NB4 (cell line): ENCODE data around the gene ACADVL.

ENCODE experiments used
- MYC ChIP-seq: IDR thresholded peaks from 2 replicates; pipeline ENCODE4 v1.6.1; 2011; ENCODE audit warnings: low read depth, low read length
- POLR2A ChIP-seq: IDR thresholded peaks from 2 replicates; pipeline ENCODE4 v1.6.1; 2011; ENCODE audit warnings: mild to moderate bottlenecking; ENCODE audit not compliant: insufficient read length; ENCODE audit errors: extremely low read depth
- TF ChIP-seq, protein P1 (sequence below): IDR thresholded peaks from one replicate; pipeline ENCODE4 v1.5.1; 2012; ENCODE audit warnings: low read depth, low read length
- TF ChIP-seq, protein P2 (sequence below): IDR thresholded peaks from 2 replicates; pipeline ENCODE4 v1.6.1; 2011; ENCODE audit warnings: low read depth, low read length

DNA sequence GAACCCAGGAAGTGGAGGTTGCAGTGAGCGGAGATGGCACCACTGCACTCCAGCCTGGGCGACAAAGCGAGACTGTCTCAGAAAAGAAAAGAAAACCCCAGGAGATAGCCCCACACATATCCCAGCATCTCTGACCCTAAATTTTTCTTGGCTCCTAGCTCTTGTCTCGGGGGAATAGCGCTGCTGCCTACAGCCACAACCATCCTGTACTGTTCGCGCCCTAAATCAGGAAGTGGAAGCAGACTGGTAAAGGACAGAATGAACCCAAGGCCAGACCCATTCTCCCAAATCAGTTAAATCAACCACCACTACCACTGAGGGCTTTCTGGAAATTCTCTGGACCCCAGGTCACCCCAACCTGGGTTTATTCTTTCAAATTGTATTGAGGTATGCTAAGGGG, 30.1 kb downstream of the ACADVL start:
- TF ChIP-seq, protein P1, sequence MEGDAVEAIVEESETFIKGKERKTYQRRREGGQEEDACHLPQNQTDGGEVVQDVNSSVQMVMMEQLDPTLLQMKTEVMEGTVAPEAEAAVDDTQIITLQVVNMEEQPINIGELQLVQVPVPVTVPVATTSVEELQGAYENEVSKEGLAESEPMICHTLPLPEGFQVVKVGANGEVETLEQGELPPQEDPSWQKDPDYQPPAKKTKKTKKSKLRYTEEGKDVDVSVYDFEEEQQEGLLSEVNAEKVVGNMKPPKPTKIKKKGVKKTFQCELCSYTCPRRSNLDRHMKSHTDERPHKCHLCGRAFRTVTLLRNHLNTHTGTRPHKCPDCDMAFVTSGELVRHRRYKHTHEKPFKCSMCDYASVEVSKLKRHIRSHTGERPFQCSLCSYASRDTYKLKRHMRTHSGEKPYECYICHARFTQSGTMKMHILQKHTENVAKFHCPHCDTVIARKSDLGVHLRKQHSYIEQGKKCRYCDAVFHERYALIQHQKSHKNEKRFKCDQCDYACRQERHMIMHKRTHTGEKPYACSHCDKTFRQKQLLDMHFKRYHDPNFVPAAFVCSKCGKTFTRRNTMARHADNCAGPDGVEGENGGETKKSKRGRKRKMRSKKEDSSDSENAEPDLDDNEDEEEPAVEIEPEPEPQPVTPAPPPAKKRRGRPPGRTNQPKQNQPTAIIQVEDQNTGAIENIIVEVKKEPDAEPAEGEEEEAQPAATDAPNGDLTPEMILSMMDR = no peak
- TF ChIP-seq, protein P2, sequence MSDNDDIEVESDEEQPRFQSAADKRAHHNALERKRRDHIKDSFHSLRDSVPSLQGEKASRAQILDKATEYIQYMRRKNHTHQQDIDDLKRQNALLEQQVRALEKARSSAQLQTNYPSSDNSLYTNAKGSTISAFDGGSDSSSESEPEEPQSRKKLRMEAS = no peak
- TF ChIP-seq POLR2A (no peak), MYC (no peak)
